Fibroblast of lung (primary cell): ENCODE results near the gene LARGE2. TPM values are rescaled to one million over a fixed set of nuclear protein-coding genes. Genes with fewer than 3 reads are reported as not detected.
"Not testable (repeated sequence)": the region's sequence is repeated elsewhere in the genome, so short reads cannot be mapped to it uniquely, and the experiment has no call there.

Source experiments
- DNase-seq, 2 donors: peaks; one replicate each; pipeline versions ENCODE4 v3.0.0 to v3.0.0-alpha.2; 2010; ENCODE audit warnings: low read depth in 2 of 2
- H2AFZ ChIP-seq: 2 replicates; pipeline ENCODE4 v1.5.1; 2012; ENCODE audit warnings: low read length, control low read depth, inconsistent platforms
- H3K27ac ChIP-seq: 2 replicates; pipeline ENCODE4 v1.5.1; 2011; ENCODE audit warnings: low read length, control low read depth; ENCODE audit not compliant: insufficient read depth
- H3K27me3 ChIP-seq: 2 replicates; pipeline ENCODE4 v1.5.1; 2011; ENCODE audit warnings: mild to moderate bottlenecking, low read length; ENCODE audit not compliant: control insufficient read depth, insufficient read depth
- H3K36me3 ChIP-seq: 2 replicates; pipeline ENCODE4 v1.5.1; 2011; ENCODE audit warnings: low read length; ENCODE audit not compliant: control insufficient read depth, insufficient read depth
- H3K4me1 ChIP-seq: 2 replicates; pipeline ENCODE4 v1.5.1; 2011; ENCODE audit warnings: low read length; ENCODE audit not compliant: control insufficient read depth, insufficient read depth; ENCODE audit errors: extremely low read depth
- H3K4me2 ChIP-seq: 2 replicates; pipeline ENCODE4 v1.5.1; 2011; ENCODE audit warnings: low read length, control low read depth; ENCODE audit not compliant: insufficient read depth; ENCODE audit errors: extremely low read depth
- H3K4me3 ChIP-seq, 4 experiments: fragments of 200-600 bp in 1 of 4; sonication (generic) in 1 of 4; replicated peaks in 1 of 4; 2 replicates each; pipeline ENCODE4 v1.5.1; 2011 to 2016; ENCODE audit warnings: low read length in 4 of 4, low read depth in 3 of 4, mild to moderate bottlenecking in 3 of 4, control low read depth in 2 of 4, inconsistent platforms in 1 of 4, mixed read lengths in 1 of 4; ENCODE audit not compliant: insufficient read depth in 1 of 4; ENCODE audit errors: control extremely low read depth in 1 of 4
- H3K79me2 ChIP-seq: 2 replicates; pipeline ENCODE4 v1.5.1; 2012; ENCODE audit warnings: mild to moderate bottlenecking, low read length, inconsistent platforms; ENCODE audit not compliant: control insufficient read depth, insufficient read depth
- H3K9ac ChIP-seq: 2 replicates; pipeline ENCODE4 v1.5.1; 2011; ENCODE audit warnings: mild to moderate bottlenecking, low read length, control low read depth; ENCODE audit not compliant: insufficient read depth
- H3K9me3 ChIP-seq: 2 replicates; pipeline ENCODE4 v1.5.1; 2012; ENCODE audit warnings: low read depth, low read length; ENCODE audit not compliant: control insufficient read depth, insufficient read depth
- H4K20me1 ChIP-seq: 2 replicates; pipeline ENCODE4 v1.5.1; 2011; ENCODE audit warnings: low read length; ENCODE audit not compliant: control insufficient read depth, insufficient read depth; ENCODE audit errors: extremely low read depth
- CTCF ChIP-seq, 2 donors: IDR thresholded peaks in 1 of 2; conservative IDR thresholded peaks in 1 of 2; 1 replicate in 1 of 2; 2 replicates in 1 of 2; pipeline ENCODE4 v1.5.1; 2011 to 2012; ENCODE audit warnings: low read length in 2 of 2, control low read depth in 1 of 2, inconsistent platforms in 1 of 2, low read depth in 1 of 2, mild to moderate bottlenecking in 1 of 2
- EZH2 ChIP-seq: IDR thresholded peaks from 2 replicates; pipeline ENCODE4 v1.5.1; 2012; ENCODE audit warnings: low read length, control low read depth, mild to moderate bottlenecking; ENCODE audit errors: missing control alignments
- polyA plus RNA-seq, 2 donors: library from polyadenylated mRNA; depleted of rRNA in 1 of 2; stranded (reverse) in 1 of 2; unstranded in 1 of 2; fragments of >200 nt; gene quantifications; 2 replicates each; pipeline ENCODE4 v1.2.1, GENCODE V29; 2011 to 2012; ENCODE audit warnings: missing spikeins in 1 of 2
- total RNA-seq: library from RNA; depleted of rRNA; stranded (reverse); fragments of >200 nt; gene quantifications from 2 replicates; pipeline ENCODE4 v1.2.1, GENCODE V29; 2014

Gene LARGE2
- total and polyA plus RNA-seq, 2 donors (not counting 1 experiment from before 2014, with no cell fraction given) = not detected

GRCh38 chr11:45905095-45905494, 17.4 kb upstream of the LARGE2 start:
- no peaks in the 10 kb centered on the region for H3K4me1 ChIP-seq
- H3K9me3 ChIP-seq = no peaks in the 10 kb centered on the region
- H3K4me3 ChIP-seq = no peak overlapping the region
- H3K27ac ChIP-seq = no peak overlapping the region
- H4K20me1 ChIP-seq = no peaks in the 10 kb centered on the region
- TF ChIP-seq EZH2 (no peak), CTCF (conservative IDR thresholded peaks at IDR 0.05 in 1 of 2, IDR thresholded peaks at IDR 0.05 in 1 of 2; ENCODE audit: low read depth in 1 of 2, low read length in 2 of 2) (no peak)
- H3K9ac ChIP-seq = no peak overlapping the region
- H3K27me3 ChIP-seq = no peaks in the 10 kb centered on the region
- H2AFZ ChIP-seq = no peak overlapping the region
- DNase-seq = no peak
- H3K79me2 ChIP-seq = no peaks in the 10 kb centered on the region
- no peak overlapping the region for H3K4me2 ChIP-seq
- peaks cover 4% of the 10 kb centered on the region for H3K36me3 ChIP-seq

- H3K4me2 ChIP-seq, H3K27me3 ChIP-seq, H3K4me3 ChIP-seq, H4K20me1 ChIP-seq, H3K27ac ChIP-seq, H3K36me3 ChIP-seq, H3K4me1 ChIP-seq, H2AFZ ChIP-seq, DNase-seq, H3K79me2 ChIP-seq, H3K9ac ChIP-seq, H3K9me3 ChIP-seq: not testable (repeated sequence)
Observed at GRCh38 chr11:45905576-45905975, 16.9 kb upstream of the LARGE2 start.

- no peak for DNase-seq
- no peak overlapping the region for H3K9ac ChIP-seq
Observed at GRCh38 chr11:45906096-45906682, 16.3 kb upstream of the LARGE2 start.

More at GRCh38 chr11:45906096-45906682, 16.3 kb upstream of the LARGE2 start:
- H3K27me3 ChIP-seq = no peaks in the 10 kb centered on the region
- TF ChIP-seq CTCF (conservative IDR thresholded peaks at IDR 0.05 in 1 of 2, IDR thresholded peaks at IDR 0.05 in 1 of 2; ENCODE audit: low read depth in 1 of 2, low read length in 2 of 2) (no peak), EZH2 (no peak)
- H3K79me2 ChIP-seq = no peaks in the 10 kb centered on the region
- no peak overlapping the region for H3K4me3 ChIP-seq
- no peaks in the 10 kb centered on the region for H4K20me1 ChIP-seq
- peaks cover 10% of the 10 kb centered on the region for H3K36me3 ChIP-seq
- H3K9me3 ChIP-seq = no peaks in the 10 kb centered on the region
- no peak overlapping the region for H3K4me2 ChIP-seq
- no peak overlapping the region for H3K27ac ChIP-seq
- H2AFZ ChIP-seq = no peak overlapping the region
- H3K4me1 ChIP-seq = no peaks in the 10 kb centered on the region
